GM06990 (cell line): ENCODE results near the gene GAPDH.
"Not testable (repeated sequence)": the region's sequence is repeated elsewhere in the genome, so short reads cannot be mapped to it uniquely, and the experiment has no call there.

Source experiments
- DNase-seq: peaks from one replicate; pipeline ENCODE4 v3.0.0-alpha.2; 2011; ENCODE audit not compliant: insufficient read length; ENCODE audit errors: extremely low read depth
- H3K27me3 ChIP-seq: replicated peaks from 2 replicates; pipeline ENCODE4 v1.6.0; 2011; ENCODE audit warnings: low read length; ENCODE audit not compliant: control insufficient read depth, insufficient read depth
- H3K36me3 ChIP-seq: 2 replicates; pipeline ENCODE4 v1.5.1; 2011; ENCODE audit warnings: low read length; ENCODE audit not compliant: control insufficient read depth, insufficient read depth
- H3K4me3 ChIP-seq: replicated peaks from 2 replicates; pipeline ENCODE4 v1.5.1; 2011; ENCODE audit warnings: low read depth, mild to moderate bottlenecking, control low read depth, low read length
- CTCF ChIP-seq: IDR thresholded peaks from 2 replicates; pipeline ENCODE4 v1.5.1; 2011; ENCODE audit warnings: low read length, control low read depth, mild to moderate bottlenecking, inconsistent platforms; ENCODE audit not compliant: insufficient read depth, poor library complexity, severe bottlenecking

Gene GAPDH

DNA sequence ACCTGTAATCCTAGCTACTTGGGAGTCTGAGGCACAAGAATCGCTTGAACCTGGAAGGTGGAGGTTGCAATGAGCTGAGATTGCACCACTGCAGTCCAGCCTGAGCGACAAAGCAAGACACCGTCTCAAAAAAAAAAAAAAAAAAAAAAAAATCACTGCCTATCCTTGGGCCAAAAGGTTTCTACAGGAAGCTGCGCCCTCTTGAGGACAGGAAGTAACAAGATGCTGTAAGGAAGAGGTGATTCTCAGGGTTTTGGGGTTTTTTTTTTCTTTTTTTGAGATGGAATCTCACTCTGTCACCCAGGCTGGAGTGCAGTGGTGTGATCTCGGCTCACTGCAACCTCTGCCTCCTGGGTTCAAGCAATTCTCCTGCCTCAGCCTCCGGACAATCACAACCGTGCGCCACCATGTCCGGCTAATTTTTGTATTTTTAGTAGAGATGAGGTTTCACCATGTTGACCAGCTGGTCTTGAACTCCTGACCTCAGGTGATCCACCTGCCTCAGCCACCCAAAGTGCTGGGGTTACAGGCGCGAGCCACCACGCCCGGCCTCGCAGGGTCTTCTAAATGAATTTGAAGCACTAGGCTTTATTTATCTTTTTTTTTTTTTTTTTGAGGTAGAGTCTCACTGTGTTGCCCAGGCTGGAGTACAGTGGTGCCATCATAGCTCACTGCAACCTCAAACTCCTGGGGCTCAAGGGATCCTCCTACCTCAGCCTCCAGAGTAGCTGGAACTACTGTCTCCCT is 23.9 kb downstream of the GAPDH start:
- peaks cover 41% of the 10 kb centered on the region for H3K36me3 ChIP-seq
- H3K4me3 ChIP-seq, H3K27me3 ChIP-seq, DNase-seq: not testable (repeated sequence)
- peak; percentile 57 for TF ChIP-seq CTCF

GRCh38 chr12:6559500-6559899 is 25.2 kb downstream of the GAPDH start:
- Histone ChIP-seq H3K36me3 (peaks cover 43% of the 10 kb centered on the region), H3K4me3 (no peak overlapping the region), H3K27me3 (no peaks in the 10 kb centered on the region)
- no peak for TF ChIP-seq CTCF
- no peak for DNase-seq

DNA sequence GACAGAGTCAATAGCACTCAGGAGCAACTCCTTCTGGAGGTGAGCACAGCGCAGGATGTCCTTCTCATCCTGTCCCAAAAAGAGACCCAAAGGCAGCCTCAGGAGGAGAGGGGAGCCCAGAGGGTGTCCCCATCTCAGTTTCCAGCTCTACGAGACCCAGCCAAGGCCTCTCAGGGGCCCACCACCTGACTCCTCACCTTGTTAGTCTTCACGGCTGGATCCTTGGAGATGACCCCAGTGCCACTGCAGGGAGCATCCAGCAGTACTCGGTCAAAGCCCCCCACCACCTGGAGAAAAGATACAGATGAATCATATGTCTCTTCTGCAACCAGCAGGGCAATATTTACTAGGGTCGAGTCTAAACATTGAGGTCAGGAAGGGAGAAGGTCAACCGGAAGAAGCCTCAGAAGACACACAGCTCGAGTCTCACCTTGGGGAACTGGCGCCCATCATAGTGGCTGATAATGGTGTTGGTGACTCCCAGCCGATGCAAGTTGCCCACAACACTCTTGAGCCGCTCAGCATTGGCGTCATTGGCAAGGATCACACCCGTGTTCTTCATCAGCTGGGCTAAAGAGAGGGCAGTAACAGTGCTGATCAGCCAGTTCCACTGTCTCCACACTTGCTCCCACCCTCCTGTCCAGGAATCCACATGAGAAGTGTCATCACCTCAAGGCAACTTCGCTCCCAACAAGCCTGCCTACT is 26.3 kb downstream of the GAPDH start:
- TF ChIP-seq CTCF, result no peak
- Histone ChIP-seq H3K4me3 (no peak overlapping the region), H3K36me3 (peaks cover 43% of the 10 kb centered on the region), H3K27me3 (no peaks in the 10 kb centered on the region)
- DNase-seq, result no peak

GRCh38 chr12:6562881-6563280 is 28.6 kb downstream of the GAPDH start:
- Histone ChIP-seq H3K4me3 (no peak overlapping the region), H3K36me3 (peaks cover 44% of the 10 kb centered on the region), H3K27me3 (no peaks in the 10 kb centered on the region)
- no peak for TF ChIP-seq CTCF
- no peak for DNase-seq

DNA sequence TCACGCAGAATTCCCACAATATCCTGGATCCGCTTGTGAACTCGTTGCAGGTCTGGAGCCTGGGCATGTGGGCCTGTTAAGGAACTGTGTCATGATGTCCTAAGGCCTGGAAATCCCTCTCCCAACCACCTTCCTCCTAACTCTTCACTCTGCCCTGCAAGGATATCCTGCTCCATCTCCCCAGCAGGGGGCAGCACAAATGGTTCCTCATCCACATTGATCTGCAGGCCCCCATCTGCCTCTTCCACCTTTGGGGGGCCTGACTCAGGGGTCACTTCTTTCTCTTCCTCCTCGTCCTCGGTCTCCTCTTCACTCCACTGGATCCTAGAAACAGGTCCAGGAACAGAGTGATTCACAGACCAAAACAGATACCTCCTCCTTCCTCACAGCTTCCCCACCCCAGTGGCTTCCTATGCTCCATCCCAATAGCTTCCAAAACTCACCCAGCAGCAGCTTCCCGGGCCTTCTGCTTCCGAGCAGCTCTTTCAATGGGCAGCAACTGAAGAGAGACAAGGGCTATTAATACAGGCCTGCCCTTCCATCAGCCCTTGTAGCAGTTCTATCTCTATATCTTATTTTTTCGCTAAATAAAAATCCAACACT is 29.2 kb downstream of the GAPDH start:
- TF ChIP-seq CTCF, result peak; percentile 88
- no peak for DNase-seq
- H3K36me3 ChIP-seq, result peaks cover 44% of the 10 kb centered on the region
- H3K27me3 ChIP-seq, result no peaks in the 10 kb centered on the region
- no peak overlapping the region for H3K4me3 ChIP-seq
